ENCODE data around the gene EIF3L.

EIF3L gene

DNA sequence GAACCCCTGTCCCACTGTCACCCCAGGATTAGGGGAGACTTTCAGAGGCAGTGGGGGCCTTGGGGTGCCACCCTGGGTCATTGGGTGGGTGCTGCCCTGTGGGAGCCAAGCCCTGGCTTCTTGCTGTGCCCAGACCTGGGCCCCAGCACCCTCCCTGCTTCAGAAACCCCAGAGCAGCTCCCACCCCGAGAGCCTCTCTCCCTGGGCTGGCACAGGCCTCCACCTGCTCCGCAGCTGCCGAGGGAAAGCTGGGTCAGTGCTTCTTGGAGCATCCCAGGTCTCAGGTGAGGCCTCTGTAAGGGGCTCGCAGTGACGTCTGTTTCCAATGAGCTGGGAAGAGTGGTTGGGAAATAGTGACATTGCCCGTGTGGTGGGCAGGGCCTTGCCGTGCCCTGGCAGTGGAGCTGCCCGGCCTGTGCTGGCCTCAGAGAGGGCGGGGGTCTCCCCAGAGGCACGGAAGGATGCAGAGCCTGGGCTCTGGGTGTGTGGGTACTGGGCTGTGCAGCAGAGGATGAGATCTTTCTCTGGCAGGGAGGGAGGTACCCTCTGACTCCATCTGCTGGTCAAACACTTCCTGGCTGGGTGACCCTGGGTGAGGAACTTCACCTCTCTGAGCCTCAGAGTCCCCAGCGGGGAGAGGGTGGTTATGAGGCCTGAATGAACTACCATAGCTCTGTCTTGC, 81.2 kb downstream of the EIF3L start:
- no peak for DNase-seq

DNA sequence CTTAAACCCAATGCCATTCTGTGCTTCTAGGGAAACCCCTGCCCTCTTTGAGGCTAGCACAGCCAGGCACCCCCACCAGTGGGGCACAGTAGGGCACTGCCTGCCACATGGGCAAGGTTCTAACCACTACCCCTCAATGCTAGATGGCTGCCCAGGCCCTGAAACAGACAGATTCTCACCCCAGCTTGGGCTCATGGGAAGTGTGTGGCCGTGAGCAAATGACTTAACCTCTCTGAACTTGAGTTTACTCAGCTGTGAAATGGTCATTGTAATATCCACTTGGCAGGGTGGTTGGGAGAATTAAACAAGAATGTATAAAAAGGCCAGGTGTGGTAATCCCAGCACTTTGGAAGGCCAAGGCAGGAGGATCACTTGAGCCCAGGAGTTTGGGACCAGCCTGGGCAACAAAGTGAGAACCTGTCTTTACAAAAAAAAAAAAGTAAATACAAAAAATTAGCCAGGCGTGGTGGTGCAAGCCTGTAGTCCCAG, 81.8 kb downstream of the EIF3L start:
- no peak for DNase-seq

- DNase-seq = no peak
These were observed 82.7 kb downstream of the EIF3L start for GRCh38 chr22:37931893-37932389.

- no peak for DNase-seq
These were observed 83.2 kb downstream of the EIF3L start for GRCh38 chr22:37932401-37932800.

- no peak for DNase-seq
These were observed 83.8 kb downstream of the EIF3L start for GRCh38 chr22:37932821-37933578.

- DNase-seq = peak; percentile 75 to 81
These were observed 84.6 kb downstream of the EIF3L start for GRCh38 chr22:37933711-37934376.
